ENCODE results near the gene AHCYL2.

GRCh38 chr7:129311429-129311828, 86.6 kb downstream of the AHCYL2 start:
- TF ChIP-seq POLR2AphosphoS5 (IDR thresholded peaks at IDR 0.05; ENCODE audit: borderline replicate concordance, low read depth, low read length) (no peak), EZH2 (IDR thresholded peaks at IDR 0.05) (no peak), FOXP2 (optimal IDR thresholded peaks at IDR 0.05; ENCODE audit: control extremely low read depth, extremely low read length, insufficient read depth) (no peak)

All from SK-N-MC (cell line).